SJCRH30 (cell line): ENCODE results near the gene DTL. TPM values are rescaled to one million over a fixed set of nuclear protein-coding genes. Genes with fewer than 3 reads are reported as not detected.

Experiments
- DNase-seq, 2 experiments: peaks; one replicate each; pipeline ENCODE4 v3.0.0-alpha.2; 2015 to 2020
- H3K27ac ChIP-seq: fragments of 250-450 bp; sonication (Bioruptor Pico); 2 replicates; pipeline ENCODE4 v1.5.1; 2020; ENCODE audit warnings: mild to moderate bottlenecking, moderate library complexity
- H3K27me3 ChIP-seq: fragments of 250-450 bp; sonication (Bioruptor Pico); 2 replicates; pipeline ENCODE4 v1.5.1; 2020; ENCODE audit warnings: mild to moderate bottlenecking, moderate library complexity
- H3K36me3 ChIP-seq: fragments of 250-450 bp; sonication (Bioruptor Pico); 2 replicates; pipeline ENCODE4 v1.5.1; 2020; ENCODE audit warnings: mild to moderate bottlenecking, moderate library complexity
- H3K4me1 ChIP-seq: fragments of 250-450 bp; sonication (Bioruptor Pico); 2 replicates; pipeline ENCODE4 v1.5.1; 2020; ENCODE audit warnings: mild to moderate bottlenecking, moderate library complexity
- H3K4me3 ChIP-seq: fragments of 250-450 bp; sonication (Bioruptor Pico); 2 replicates; pipeline ENCODE4 v1.5.1; 2020; ENCODE audit warnings: mild to moderate bottlenecking, moderate library complexity
- H3K9me3 ChIP-seq: fragments of 250-450 bp; sonication (Bioruptor Pico); replicated peaks from 2 replicates; pipeline ENCODE4 v1.5.1; 2020; ENCODE audit warnings: mild to moderate bottlenecking, moderate library complexity
- total RNA-seq: library from RNA; depleted of rRNA; stranded (reverse); fragments of >200 nt; shearing (Covaris generic); gene quantifications from 2 replicates; pipeline ENCODE4 v1.2.3, GENCODE V29; 2014

Gene DTL
- total RNA-seq, 1 experiment from 2014 or later, result 81.8 TPM

DNA sequence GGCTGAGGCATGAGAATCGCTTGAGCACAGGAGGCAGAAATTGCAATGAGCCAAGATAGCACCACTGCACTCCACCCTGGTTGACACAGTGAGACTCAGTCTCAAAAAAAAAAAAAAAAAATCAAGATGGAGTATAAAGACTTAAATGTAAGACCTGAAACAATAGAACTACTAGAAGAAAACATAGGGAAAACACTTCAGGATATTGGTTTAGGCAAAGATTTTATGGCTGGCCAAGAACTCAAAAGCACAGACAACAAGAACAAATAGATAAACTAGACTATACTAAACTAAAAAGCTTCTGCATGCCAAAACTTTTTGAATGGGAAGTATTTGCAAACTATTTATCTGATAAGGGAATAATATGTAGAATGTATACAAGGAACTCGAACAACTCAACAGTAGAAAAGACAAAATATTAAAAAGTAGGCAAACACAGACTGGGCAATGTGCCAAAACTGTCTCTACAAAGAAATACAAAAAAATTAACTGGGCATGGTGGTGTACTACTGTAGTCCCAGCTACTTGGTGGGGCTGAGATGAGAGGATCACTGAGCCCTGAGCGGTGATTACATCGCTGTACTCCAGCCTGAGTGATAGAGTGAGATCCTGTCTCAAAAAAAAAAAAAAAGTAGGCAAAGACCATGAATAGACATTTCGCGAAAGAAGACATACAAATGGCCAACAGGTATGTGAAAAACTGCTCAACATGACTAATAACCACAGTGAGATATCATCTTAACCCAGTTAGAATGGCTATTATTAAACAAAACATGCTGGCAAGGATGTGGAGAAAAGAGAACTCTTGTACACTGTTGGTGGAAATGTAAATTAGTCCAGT lies 25.3 kb downstream of the DTL start:
- no peaks in the 10 kb centered on the region for H3K4me1 ChIP-seq
- H3K4me3 ChIP-seq, result no peak overlapping the region
- H3K9me3 ChIP-seq, result peaks cover 4% of the 10 kb centered on the region
- DNase-seq, result peak in 1 of 2 experiments; percentile 16
- no peaks in the 10 kb centered on the region for H3K27me3 ChIP-seq
- H3K27ac ChIP-seq, result no peak overlapping the region
- H3K36me3 ChIP-seq, result peaks cover 67% of the 10 kb centered on the region

DNA sequence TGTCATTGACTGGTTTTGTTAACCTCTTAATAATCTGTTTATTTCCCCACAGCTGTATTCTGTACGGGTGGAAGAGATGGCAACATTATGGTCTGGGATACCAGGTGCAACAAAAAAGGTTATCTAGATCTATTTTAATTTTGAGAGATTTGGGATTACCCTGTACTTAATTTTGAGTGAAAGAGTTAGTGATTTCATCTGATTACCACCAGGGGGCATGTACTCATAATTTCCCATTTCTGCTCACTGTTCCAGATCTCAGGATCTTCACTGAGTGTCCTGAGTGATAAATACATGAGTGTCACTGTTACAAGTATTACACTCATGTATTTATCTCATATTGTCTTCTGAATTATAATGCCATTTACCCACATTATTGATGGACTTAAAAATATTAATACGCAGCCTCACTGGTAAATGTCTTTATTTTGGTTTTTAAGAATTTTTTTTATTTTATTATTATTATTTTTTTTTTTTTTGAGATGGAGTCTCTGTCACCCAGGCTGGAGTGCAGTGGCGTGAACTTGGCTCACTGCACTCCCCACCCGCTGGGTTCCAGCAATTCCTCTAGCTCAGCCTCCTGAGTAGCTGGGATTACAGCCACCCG lies 27.4 kb downstream of the DTL start:
- no peak overlapping the region for H3K4me3 ChIP-seq
- peaks cover 65% of the 10 kb centered on the region for H3K36me3 ChIP-seq
- no peaks in the 10 kb centered on the region for H3K27me3 ChIP-seq
- H3K27ac ChIP-seq, result no peak overlapping the region
- H3K9me3 ChIP-seq, result no peaks in the 10 kb centered on the region
- H3K4me1 ChIP-seq, result no peaks in the 10 kb centered on the region
- peak; percentile 11 to 70 for DNase-seq

DNA sequence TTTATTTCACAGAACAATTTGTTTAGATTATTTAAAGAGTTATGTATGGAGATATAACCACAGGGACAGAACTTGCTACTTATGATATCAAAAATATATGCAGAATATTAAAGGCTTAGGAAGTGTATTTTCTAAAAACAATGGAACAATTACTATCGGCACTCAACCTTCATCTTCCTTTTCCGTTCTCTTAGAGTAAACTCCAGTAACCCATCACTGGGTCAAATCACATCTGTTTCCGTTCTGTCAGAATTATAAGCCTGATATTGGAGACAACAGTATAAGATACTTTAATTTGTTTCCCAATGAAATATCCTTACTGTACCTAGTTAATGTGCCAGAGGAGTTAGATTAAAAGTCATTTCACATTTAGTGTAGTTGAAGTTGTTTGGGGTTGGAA lies 32.2 kb downstream of the DTL start:
- Histone ChIP-seq H3K4me1 (no peaks in the 10 kb centered on the region), H3K36me3 (peaks cover 89% of the 10 kb centered on the region), H3K27ac (no peak overlapping the region), H3K27me3 (no peaks in the 10 kb centered on the region), H3K4me3 (no peak overlapping the region), H3K9me3 (no peaks in the 10 kb centered on the region)
- DNase-seq, result no peak

DNA sequence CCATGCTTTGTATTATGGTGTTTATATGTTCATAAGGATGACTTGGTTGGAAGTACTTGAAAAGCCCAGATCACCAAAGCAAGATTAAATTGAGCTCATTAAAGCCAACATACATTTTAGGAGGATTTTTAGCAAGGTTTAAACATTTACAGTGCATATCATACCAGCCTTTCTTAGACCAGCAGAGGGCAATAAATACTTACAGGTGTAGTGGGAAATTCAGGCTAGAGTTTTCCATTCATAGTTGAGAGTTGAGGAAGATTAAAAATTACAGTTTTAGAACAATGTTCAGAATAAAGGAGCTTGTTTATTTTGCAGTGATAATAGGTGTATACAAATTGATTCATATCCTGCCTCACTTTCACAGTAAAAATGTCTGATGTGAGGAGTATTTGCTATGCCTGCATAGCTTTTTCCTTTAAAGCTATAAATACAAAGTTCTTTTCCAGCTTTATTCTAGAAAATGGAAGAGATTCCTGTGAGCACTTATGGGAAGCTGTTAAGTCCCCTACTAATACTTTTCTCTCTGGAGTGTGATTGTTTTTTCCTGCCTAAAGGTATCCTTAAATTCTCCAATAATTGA lies 35.3 kb downstream of the DTL start:
- Histone ChIP-seq H3K4me3 (no peak overlapping the region), H3K27me3 (no peaks in the 10 kb centered on the region), H3K4me1 (no peaks in the 10 kb centered on the region), H3K27ac (no peak overlapping the region), H3K36me3 (peaks cover 86% of the 10 kb centered on the region), H3K9me3 (no peaks in the 10 kb centered on the region)
- DNase-seq, result peak in 1 of 2 experiments; percentile 50

DNA sequence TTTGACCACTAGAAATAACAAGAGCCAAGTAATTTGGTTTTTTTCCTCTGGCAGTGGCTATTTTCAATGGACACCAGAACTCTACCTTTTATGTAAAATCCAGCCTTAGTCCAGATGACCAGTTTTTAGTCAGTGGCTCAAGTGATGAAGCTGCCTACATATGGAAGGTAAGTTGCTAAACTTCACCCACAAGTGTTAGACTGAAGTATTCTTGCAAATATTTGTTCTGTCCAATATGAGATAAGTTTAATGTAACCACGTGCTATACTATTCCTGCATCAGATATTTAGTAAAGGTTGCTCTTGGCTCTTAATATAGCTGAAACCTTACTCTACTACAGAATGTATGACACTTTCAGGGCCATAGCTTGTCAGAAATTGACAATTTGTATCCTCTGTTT lies 36.5 kb downstream of the DTL start:
- H3K27ac ChIP-seq, result no peak overlapping the region
- H3K4me1 ChIP-seq, result no peaks in the 10 kb centered on the region
- no peaks in the 10 kb centered on the region for H3K27me3 ChIP-seq
- H3K9me3 ChIP-seq, result no peaks in the 10 kb centered on the region
- H3K36me3 ChIP-seq, result peaks cover 88% of the 10 kb centered on the region
- no peak overlapping the region for H3K4me3 ChIP-seq
- no peak for DNase-seq

DNA sequence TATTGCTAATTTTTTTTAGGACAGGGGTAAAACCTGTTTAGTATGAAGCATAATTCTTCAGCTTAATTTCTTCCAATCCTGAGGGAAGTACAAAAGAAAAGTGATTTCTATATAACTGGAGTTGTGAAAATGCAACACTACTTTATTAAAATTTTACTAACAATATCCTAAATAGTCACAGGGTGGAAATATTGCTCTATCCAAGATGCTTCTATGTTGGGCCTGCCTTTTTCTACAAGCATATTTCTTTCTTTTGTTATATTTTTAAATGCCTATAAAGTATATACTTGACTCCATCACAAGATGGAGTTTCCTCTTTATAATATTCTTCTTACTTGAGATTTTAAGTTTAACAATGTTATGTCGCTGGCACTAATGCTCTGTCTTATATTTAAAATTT lies 37.9 kb downstream of the DTL start:
- Histone ChIP-seq H3K9me3 (no peaks in the 10 kb centered on the region), H3K4me1 (no peaks in the 10 kb centered on the region), H3K4me3 (no peak overlapping the region), H3K36me3 (peaks cover 85% of the 10 kb centered on the region), H3K27me3 (no peaks in the 10 kb centered on the region), H3K27ac (no peak overlapping the region)
- no peak for DNase-seq

DNA sequence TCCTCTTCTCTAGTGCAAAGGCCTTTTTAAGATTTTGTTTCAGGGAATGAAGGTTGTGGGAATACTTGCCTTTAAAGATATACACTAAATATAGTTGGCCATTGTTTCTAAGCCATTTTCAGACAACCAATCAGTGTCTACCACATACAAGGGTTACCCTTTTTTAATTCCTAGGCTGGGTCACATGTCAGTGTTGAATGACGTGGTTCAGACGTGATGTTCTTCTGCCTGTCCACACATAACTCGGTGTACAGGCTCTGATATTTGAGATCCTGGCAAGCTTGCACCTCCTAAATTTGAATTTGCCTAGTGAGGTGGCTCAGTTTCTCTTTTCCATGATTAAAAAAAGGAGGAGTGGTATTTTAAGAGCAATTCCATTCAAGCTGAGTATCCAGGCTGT lies 38.8 kb downstream of the DTL start:
- Histone ChIP-seq H3K4me3 (no peak overlapping the region), H3K4me1 (no peaks in the 10 kb centered on the region), H3K27me3 (no peaks in the 10 kb centered on the region), H3K27ac (no peak overlapping the region), H3K9me3 (no peaks in the 10 kb centered on the region), H3K36me3 (peaks cover 86% of the 10 kb centered on the region)
- DNase-seq, result no peak

DNA sequence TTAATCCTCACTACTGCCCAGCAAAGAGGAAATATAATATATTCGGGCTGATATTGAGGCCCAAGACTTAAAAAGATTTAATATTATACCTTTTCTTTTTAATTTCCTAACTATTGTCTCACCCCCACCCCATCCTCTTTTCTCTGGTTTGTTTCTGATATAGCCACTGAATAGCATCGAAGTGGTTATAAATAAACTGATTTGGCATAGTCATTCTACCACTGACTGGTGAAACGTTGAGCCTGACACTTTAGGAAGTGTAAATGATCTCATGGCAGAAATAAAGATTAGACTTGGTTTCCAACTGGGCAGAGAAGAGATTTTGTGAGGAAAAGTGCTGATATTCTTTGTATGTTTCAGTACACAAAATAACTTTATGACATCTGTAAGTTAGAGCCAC lies 39.3 kb downstream of the DTL start:
- peaks cover 90% of the 10 kb centered on the region for H3K36me3 ChIP-seq

DNA sequence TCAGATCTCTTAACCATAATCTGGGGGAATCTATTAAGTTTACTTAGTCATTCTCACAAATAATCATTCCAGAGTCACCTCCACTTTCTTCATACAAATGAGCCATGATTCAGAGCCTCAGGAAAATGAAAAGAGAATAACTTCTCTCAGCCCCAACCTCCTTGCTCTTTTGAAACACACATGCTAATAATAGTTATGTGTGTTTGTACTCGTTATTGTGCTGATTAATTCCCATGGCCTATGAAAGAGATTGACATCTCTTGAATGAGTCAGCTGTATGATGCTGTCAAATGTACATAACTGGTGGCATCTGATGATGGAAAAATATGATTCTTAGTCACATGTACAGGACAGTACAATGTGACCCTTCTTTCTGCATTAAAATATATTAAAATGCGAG lies 41.5 kb downstream of the DTL start:
- no peaks in the 10 kb centered on the region for H3K9me3 ChIP-seq
- H3K4me3 ChIP-seq, result no peak overlapping the region
- DNase-seq, result no peak
- H3K36me3 ChIP-seq, result peaks cover 90% of the 10 kb centered on the region
- no peaks in the 10 kb centered on the region for H3K27me3 ChIP-seq
- H3K4me1 ChIP-seq, result no peaks in the 10 kb centered on the region
- H3K27ac ChIP-seq, result no peak overlapping the region

More for the DNA sequence above, 39.3 kb downstream of the DTL start:
- no peak for DNase-seq
- Histone ChIP-seq H3K4me3 (no peak overlapping the region), H3K27me3 (no peaks in the 10 kb centered on the region), H3K9me3 (no peaks in the 10 kb centered on the region), H3K27ac (no peak overlapping the region), H3K4me1 (no peaks in the 10 kb centered on the region)

DNA sequence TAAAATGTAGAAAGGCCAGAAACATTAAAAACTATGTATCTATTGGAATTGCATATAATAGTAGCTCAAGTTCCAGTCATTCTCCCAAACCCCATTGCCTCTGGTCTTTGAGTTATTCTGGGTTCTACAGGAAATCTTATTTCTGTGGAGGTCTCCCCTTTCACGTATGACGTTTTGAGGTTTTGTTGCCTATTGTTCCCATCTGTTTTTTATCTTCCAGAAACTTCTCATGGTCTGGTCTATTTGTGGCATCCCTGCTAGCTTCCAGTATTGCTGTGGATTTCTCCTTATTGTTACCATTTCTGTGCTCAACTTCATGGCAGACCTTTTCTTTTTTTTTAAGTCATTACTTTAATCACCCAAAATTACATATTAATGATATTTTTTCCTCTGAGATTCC lies 43.3 kb downstream of the DTL start:
- H3K4me1 ChIP-seq, result no peaks in the 10 kb centered on the region
- no peak for DNase-seq
- no peak overlapping the region for H3K27ac ChIP-seq
- no peaks in the 10 kb centered on the region for H3K27me3 ChIP-seq
- H3K4me3 ChIP-seq, result no peak overlapping the region
- H3K36me3 ChIP-seq, result peaks cover 92% of the 10 kb centered on the region
- no peaks in the 10 kb centered on the region for H3K9me3 ChIP-seq

DNA sequence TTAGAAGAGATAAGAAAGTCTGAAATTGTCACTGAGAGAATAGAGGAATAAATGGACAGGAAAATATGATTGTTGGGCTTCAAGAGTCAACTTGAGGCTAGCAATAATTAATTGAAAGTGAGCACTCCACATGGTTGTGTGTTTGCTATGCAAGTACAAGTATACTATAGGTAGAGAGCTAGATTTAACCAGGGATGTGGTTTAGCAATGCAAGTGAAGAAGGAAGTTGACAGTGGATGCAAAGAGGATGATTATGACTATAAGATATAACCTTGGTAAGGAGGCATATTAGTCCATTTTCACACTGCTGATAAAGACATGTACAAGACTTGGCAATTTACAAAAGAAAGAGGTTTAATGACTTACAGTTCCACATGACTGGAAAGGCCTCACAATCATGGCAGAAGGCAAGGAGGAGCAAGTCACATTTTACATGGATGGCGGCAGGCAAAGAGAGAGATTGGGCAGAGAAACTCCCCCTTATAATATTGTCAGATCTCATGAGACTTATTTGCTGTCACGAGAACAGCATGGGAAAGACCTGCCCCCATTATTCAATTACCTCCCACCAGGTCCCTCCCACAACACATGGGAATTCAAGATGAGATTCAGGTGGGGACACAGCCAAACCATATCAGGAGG lies 47.3 kb downstream of the DTL start:
- Histone ChIP-seq H3K9me3 (no peaks in the 10 kb centered on the region), H3K4me3 (no peak overlapping the region), H3K27ac (no peak overlapping the region), H3K4me1 (peaks cover 4% of the 10 kb centered on the region), H3K27me3 (no peaks in the 10 kb centered on the region), H3K36me3 (peaks cover 89% of the 10 kb centered on the region)
- DNase-seq, result no peak

DNA sequence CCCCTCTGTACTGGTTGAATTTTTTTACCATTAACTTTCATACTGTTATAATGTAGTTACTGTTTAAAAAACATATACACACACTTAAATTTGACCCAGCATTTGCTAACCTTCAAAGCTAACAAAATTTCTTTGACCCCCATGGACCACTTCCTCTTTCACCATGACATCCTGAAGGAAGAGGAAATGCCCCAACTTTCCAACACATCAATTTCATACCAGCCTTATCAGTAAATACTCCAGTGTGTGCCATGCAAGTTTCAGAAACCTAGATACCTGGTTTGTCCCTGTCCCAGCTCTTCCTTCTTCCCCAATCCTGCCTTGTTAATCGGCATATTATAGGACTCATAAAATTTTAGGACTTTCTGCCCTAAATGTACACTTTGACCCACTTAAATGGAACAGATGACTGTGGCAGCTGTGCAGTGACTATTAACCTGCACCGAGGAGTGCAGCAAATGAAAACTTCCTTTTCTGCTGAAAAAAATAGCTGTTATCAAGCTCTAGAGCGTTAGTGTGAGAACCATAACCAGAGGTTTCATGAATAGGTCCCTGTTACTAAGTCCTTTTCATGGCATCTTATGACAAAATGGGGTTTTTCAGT lies 54.1 kb downstream of the DTL start:
- no peaks in the 10 kb centered on the region for H3K9me3 ChIP-seq
- H3K27me3 ChIP-seq, result no peaks in the 10 kb centered on the region
- no peak for DNase-seq
- H3K4me1 ChIP-seq, result peaks cover 10% of the 10 kb centered on the region
- no peak overlapping the region for H3K27ac ChIP-seq
- H3K4me3 ChIP-seq, result no peak overlapping the region
- peaks cover 57% of the 10 kb centered on the region for H3K36me3 ChIP-seq

DNA sequence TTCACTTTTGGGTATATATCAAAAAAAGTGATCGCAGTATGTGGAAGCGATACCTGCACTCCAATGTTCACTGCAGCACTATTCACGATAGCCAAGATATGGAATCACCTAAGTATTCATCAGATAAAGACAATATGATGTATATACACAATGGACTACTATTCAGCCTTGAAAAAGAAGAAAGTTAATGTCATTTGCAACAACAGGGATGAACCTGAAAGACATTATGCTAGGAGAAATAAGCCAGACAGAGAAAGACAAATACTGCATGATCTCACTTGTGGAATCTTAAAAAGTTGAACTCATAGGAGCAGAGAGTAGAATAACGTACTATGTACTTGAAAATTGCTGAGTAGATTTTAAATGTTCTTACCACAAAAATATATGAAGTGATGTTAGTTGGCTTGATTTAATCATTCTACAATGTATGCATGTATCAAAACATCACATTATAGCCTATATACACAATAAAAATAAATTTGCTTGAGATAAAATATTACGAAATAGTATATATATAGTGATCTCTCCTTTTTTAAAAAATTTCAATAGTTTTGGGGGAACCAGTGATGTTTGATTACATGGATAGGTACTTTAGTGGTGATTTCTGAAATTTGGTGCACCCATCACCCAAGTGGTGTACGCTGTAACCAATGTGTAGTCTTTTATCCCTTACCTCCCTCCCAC lies 56.0 kb downstream of the DTL start:
- Histone ChIP-seq H3K27me3 (no peaks in the 10 kb centered on the region), H3K9me3 (0 out of 2 replicates have a peak, but pooled peaks cover 3% of the 10 kb centered on the region), H3K36me3 (peaks cover 58% of the 10 kb centered on the region), H3K4me1 (peaks cover 10% of the 10 kb centered on the region), H3K27ac (no peak overlapping the region), H3K4me3 (no peak overlapping the region)
- DNase-seq, result no peak

DNA sequence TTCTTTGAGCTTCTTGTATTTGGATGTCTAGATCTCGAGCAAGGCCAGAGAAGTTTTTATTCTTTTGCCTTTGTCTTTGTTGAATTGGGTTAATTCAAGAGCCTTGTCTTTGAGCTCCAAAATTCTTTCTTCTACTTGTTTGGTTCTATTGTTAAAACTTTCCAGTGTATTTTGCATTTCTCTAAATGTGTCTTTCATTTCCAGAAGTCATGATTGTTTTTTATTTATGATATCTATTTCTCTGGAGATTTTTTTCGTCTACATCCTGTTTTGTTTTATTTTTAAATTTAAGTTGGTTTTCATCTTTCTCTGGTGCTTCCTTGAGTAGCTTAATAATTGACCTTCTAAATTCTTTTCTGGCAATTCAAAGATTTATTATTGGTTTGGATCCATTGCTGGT lies 61.8 kb downstream of the DTL start:
- no peak overlapping the region for H3K4me3 ChIP-seq
- H3K4me1 ChIP-seq, result no peaks in the 10 kb centered on the region
- H3K27me3 ChIP-seq, result no peaks in the 10 kb centered on the region
- no peak for DNase-seq
- H3K9me3 ChIP-seq, result 0 out of 2 replicates have a peak, but pooled peaks cover 5% of the 10 kb centered on the region
- H3K27ac ChIP-seq, result no peak overlapping the region
- H3K36me3 ChIP-seq, result peaks cover 54% of the 10 kb centered on the region
